Erythroblast (primary cell): ENCODE measurements around the gene EEFSEC.
"Not testable (repeated sequence)": the region's sequence is repeated elsewhere in the genome, so short reads cannot be mapped to it uniquely, and the experiment has no call there.

Experiments
- DNase-seq, 2 experiments: peaks; one replicate each; lab custom pipeline; 2025; lab: John Stamatoyannopoulos, UW
- GATA1 ChIP-seq: IDR thresholded peaks from 2 replicates; pipeline ENCODE4 v1.6.1; 2011; ENCODE audit warnings: low read depth, mild to moderate bottlenecking, control low read depth, low read length, moderate library complexity
- POLR2A ChIP-seq: IDR thresholded peaks from 2 replicates; pipeline ENCODE4 v1.6.1; 2011; ENCODE audit warnings: mild to moderate bottlenecking, low read length

The EEFSEC gene

DNA sequence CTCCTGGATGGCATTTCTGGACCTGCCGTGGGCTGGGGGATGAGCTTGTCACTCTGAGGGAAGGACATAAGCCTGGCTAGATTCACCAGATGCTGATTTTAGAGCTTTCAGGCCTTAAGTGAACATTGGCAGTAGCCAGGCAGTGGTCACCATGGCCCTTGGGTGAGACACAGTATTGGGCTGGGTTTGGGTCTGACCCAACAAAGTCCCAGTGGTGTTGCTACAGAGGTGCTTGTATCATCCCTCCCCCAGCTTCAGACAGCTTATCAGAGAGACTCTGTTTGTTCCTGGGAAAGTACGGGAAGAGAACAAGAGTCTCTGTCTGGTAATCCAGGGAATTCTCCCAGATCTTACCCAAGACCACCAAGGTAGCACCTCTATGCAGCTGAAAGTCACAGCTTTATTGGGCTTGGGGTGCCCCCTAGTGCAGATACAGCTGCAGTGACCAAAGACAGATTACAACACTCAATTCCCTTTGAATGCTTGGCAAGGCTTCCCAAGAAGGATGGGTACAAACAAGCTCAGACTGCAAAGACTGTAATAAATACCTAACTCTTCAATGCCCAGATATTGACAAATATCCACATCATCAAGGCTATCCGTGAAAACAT lies 19.9 kb upstream of the EEFSEC start:
- TF ChIP-seq POLR2A (no peak), GATA1 (no peak)
- DNase-seq = peak; percentile 68 to 78

- no peak for TF ChIP-seq POLR2A
- no peak for TF ChIP-seq GATA1
- no peak for DNase-seq
These were observed 9.8 kb upstream of the EEFSEC start for GRCh38 chr3:128143496-128143895.

DNA sequence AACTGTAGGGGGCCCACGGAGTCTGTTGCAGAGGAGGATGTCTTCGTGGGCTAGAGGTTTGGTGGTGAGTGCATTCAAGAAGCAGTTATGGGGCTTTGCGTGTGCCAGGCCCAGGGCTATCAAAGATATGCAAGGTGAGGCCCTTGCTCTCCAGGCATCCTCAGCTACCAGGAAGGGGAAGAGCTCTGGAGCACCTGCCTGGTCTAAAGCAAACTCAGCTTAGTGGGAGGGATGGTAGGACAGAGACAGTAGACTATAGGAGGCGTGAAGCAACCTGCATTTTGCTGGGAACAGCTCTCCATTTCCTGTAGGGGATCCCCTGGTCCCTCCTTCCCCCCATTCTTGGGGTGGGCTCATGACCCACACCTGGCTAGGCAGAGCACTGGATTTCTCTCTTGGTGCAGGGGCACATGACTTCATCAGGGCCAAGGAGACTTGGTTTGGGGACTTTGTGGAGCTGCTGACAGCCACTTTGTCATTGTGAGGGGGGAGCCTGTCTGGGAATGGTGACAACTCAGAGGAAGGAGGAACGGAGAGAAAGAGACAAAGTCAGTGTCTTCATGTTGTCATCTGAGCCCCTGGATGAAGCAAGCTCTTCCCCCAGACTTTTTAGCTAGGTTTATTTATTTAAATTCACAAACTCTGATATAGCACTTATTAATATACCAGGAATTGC lies 8.6 kb upstream of the EEFSEC start:
- no peak for DNase-seq
- TF ChIP-seq GATA1 (no peak), POLR2A (no peak)

GRCh38 chr3:128145279-128145678 lies 8.0 kb upstream of the EEFSEC start:
- TF ChIP-seq GATA1 = no peak
- no peak for TF ChIP-seq POLR2A
- DNase-seq = peak; percentile 52 to 57

- TF ChIP-seq GATA1 = no peak
- no peak for TF ChIP-seq POLR2A
- no peak for DNase-seq
These were observed 7.1 kb upstream of the EEFSEC start for GRCh38 chr3:128146201-128146600.

GRCh38 chr3:128149650-128150049 lies 3.6 kb upstream of the EEFSEC start:
- TF ChIP-seq GATA1 = no peak
- TF ChIP-seq POLR2A = no peak
- DNase-seq = no peak

- TF ChIP-seq GATA1 (no peak), POLR2A (no peak)
- no peak for DNase-seq
These were observed 1.5 kb upstream of the EEFSEC start for GRCh38 chr3:128151758-128152274.

- DNase-seq = peak; percentile 29 to 90
- no peak for TF ChIP-seq GATA1
- no peak for TF ChIP-seq POLR2A
These were observed 694 bp upstream of the EEFSEC start for GRCh38 chr3:128152419-128153155.

- not testable (repeated sequence) for DNase-seq
These were observed 1.1 kb downstream of the EEFSEC start for GRCh38 chr3:128154354-128154753.

DNA sequence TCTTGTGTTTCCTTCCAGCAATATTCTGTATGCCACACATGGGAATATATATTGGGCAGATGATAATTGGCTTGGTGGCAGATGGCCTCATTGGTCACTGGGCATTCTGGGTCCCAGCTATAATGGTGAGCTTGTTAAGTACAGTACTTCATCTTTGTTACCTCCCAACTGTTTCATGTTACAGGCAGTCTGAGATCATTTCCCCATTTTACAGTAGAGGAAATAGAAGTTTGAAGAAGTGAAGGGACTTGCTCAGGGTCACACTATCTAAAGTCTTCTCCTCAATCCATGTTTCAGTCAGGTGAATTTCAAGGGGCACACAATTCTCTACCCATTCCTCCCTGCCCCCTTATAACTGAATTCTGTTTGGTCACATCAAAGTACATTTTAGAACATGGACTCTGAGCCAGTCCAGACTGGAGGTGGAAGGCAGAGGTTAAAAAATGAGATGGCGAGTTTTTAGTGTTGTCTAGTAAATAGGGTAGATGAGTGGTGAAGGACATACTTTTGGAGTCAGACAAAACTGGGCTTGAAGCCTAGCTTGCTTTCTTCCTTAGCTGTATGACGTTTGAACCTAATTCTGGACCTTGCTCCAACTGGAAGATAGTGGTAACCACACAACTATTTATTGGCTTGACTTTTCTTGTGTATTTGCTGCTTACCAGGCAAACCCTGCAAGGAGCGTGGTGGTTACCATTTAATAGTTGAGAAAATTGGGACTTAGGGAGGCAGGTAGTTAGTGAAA lies 2.5 kb downstream of the EEFSEC start:
- no peak for DNase-seq
- no peak for TF ChIP-seq GATA1
- TF ChIP-seq POLR2A = no peak

DNA sequence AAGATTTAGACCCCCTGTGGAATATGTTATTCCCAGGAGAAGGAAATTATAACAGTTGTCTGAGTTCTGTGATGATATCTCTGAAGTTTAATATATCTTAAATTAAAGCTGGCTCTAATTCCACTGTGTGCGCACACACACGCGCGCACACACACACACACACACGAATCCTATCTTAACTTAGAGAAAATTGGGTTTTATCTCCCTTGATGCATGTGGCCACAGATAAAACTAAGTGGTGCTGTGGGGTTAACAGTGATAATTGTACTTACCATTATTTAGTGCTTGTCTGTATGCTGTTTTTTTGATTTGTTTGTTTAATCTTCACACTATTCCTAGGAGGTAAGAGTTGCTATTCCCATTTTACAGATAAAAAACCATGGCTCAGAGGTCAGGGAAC lies 7.4 kb downstream of the EEFSEC start:
- DNase-seq = peak; percentile 48 to 85
- no peak for TF ChIP-seq GATA1
- no peak for TF ChIP-seq POLR2A

- no peak for DNase-seq
- TF ChIP-seq GATA1 = no peak
- no peak for TF ChIP-seq POLR2A
These were observed 10.2 kb downstream of the EEFSEC start for GRCh38 chr3:128163432-128163831.

- no peak for DNase-seq
- TF ChIP-seq GATA1 (no peak), POLR2A (no peak)
These were observed 13.7 kb downstream of the EEFSEC start for GRCh38 chr3:128166971-128167453.

DNA sequence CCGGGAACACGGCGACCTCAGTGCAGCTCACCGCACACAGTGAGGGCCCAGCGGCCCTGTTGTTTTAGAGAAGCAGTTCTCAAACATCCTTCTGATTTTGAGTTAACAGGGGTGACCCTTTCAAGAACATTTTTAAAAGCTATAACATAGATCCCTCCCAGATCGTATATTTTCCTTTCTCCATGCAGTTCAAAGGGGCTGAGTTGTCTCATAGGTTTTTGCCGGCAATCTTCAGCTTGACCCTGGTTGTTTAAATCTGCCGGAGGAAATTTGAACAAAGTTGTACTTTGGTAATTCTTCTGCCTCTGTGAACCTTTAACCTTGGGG lies 14.3 kb downstream of the EEFSEC start:
- no peak for TF ChIP-seq GATA1
- TF ChIP-seq POLR2A = no peak
- DNase-seq = no peak
